ENCODE results near the gene NRTN. TPM values are rescaled to one million over a fixed set of nuclear protein-coding genes. Genes with fewer than 3 reads are reported as not detected.

Gene NRTN
- total and polyA plus RNA-seq, 4 experiments from 2014 or later: 0.34 to 0.91 (median 0.51) TPM

DNA sequence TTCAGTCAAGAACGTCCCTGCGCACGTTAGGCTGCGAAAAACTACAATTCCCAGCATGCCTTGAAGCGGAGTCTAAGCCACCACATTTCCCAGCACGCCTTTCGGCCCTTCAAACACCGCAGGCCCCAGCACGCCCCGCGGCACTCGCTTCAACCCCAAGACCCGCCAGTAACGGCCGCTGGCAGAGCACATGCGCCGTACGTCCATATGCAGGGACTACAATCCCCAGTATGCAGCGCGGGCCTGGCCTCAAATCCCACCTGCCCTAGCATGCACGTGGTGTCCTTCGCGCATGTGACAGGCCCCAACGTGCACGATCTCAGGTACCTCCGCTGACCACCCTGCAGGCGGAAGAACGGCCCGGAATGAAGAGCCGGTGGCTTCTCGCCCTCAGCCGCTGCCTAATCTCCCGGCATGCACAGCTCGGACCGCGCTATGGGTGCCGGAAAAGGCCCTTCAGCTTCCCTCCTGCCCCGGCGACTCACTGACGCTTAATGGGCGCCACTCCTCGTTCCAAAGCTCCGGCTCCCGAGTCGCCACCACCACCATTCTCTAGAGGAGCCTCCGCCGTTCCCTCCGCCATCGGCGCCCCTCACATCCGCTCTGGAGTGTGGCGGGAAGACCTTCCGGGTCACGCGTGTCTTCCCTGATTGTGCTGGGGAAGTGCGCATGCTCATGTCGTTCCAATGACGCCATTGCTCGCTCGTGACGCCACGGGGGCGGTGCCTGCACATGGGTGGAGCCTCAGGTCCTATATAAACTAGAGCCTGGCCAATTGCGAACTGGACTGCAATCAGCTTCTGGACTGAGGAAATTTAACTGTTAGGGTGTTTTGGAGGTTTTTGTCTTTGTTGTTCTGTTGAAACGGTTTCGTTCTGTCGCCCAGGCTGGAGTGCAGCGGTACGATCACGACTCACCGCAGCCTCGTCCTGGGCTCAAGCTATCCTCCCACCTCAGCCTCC lies 14.0 kb upstream of the NRTN start, which contains the start of gene DUS3L:
TSS of gene DUS3L (minus strand) at position 605 of the 962 bp plus-strand sequence. CDS start at position 583, 22 bp downstream.
- ChIA-PET POLR2A (ENCODE audit: partially characterized antibody) (interaction anchor here (0.6 to 3.5 kb wide), 14 partner anchors 9 to 232 kb away, joined by 3 to 31 read pairs (median 6); partner anchors contain the start of genes CATSPERD, LONP1, NDUFA11 and RANBP3), CTCF (ENCODE audit: partially characterized antibody) (interaction anchor here (2.0 to 6.2 kb wide), 2 partner anchors 13 to 70 kb away, joined by 9 to 43 read pairs; partner anchors contain the start of genes CATSPERD and NRTN)

GRCh38 chr19:5792224-5792623 lies 12.6 kb upstream of the NRTN start:
- Mint-ChIP-seq H3K4me1 (peaks cover 11 to 24% (median 12%) of the 10 kb centered on the region in 4 donors), H3K36me3 (peaks cover 13 to 23% of the 10 kb centered on the region in 2 donors), H3K27ac (peak overlapping the region in 1 of 7 donors; percentile 62), H3K27me3 (peaks cover 0 to 2% of the 10 kb centered on the region in 2 donors), H3K9me3 (peaks cover 0 to 4% (median 0%) of the 10 kb centered on the region in 8 donors), H3K4me3 (no peak overlapping the region)
- Histone ChIP-seq H3K27me3 (ENCODE audit: insufficient read depth, low read length) (no peaks in the 10 kb centered on the region), H3K27ac (ENCODE audit: low read depth, low read length) (no peak overlapping the region), H3K4me3 (ENCODE audit: low read length in 2 of 2) (no peak overlapping the region), H3K9me3 (ENCODE audit: control insufficient read depth in 1 of 2, low read length in 2 of 2) (no peaks in the 10 kb centered on the region), H3K4me1 (ENCODE audit: insufficient read depth, low read length) (peaks cover 14% of the 10 kb centered on the region), H3K36me3 (ENCODE audit: insufficient read depth, low read length) (peaks cover 27% of the 10 kb centered on the region)
- POLR2A ChIA-PET (ENCODE audit: partially characterized antibody): interaction anchor here (3.2 to 3.5 kb wide), 2 partner anchors 36 to 111 kb away, joined by 23 to 31 read pairs; partner anchors contain the start of genes NDUFA11 and VMAC
- CTCF ChIA-PET (ENCODE audit: partially characterized antibody): interaction anchor here (1.1 to 6.2 kb wide), 3 partner anchors 12 to 105 kb away, joined by 3 to 43 read pairs (median 3); partner anchors contain the start of gene NRTN
- intact Hi-C loops (cut with micrococcal nuclease): loop anchor here (10.0 kb wide), 1 partner anchor 573 kb away; the partner anchor contains the start of gene CLPP
- DNase-seq: no peak

More for the DNA sequence above, 14.0 kb upstream of the NRTN start, which contains the start of gene DUS3L:
- peaks cover 40% of the 10 kb centered on the region for H3K36me3 ChIP-seq (ENCODE audit: insufficient read depth, low read length)
- H3K27ac ChIP-seq (ENCODE audit: low read depth, low read length): peak within 1 kb of the TSS; percentile 97
- peaks cover 14% of the 10 kb centered on the region for H3K4me1 ChIP-seq (ENCODE audit: insufficient read depth, low read length)
- H3K36me3 Mint-ChIP-seq: peaks cover 18 to 33% of the 10 kb centered on the region in 2 donors
- H3K4me3 ChIP-seq (ENCODE audit: low read length in 2 of 2): peak within 1 kb of the TSS; percentile 62 to 93
- no peaks in the 10 kb centered on the region for H3K27me3 ChIP-seq (ENCODE audit: insufficient read depth, low read length)
- DNase-seq: peak; percentile 92 to 98 (median 97)
- peaks cover 11 to 24% (median 12%) of the 10 kb centered on the region in 4 donors for H3K4me1 Mint-ChIP-seq
- intact Hi-C loops (cut with micrococcal nuclease): loop anchor here (1.0 to 10.0 kb wide), 10 partner anchors 14 to 1000 kb away; partner anchors contain the start of genes CATSPERD, CLPP, FEM1A and LONP1
- peaks cover 0 to 2% of the 10 kb centered on the region in 2 donors for H3K27me3 Mint-ChIP-seq
- H3K9me3 Mint-ChIP-seq: peaks cover 0 to 4% (median 0%) of the 10 kb centered on the region in 8 donors
- peak within 1 kb of the TSS; percentile 96 to 100 (median 99) for H3K4me3 Mint-ChIP-seq
- no peaks in the 10 kb centered on the region for H3K9me3 ChIP-seq (ENCODE audit: control insufficient read depth in 1 of 2, low read length in 2 of 2)
- peak within 1 kb of the TSS; percentile 94 to 100 (median 100) for H3K27ac Mint-ChIP-seq

- intact Hi-C loops (cut with micrococcal nuclease): loop anchor here (10.0 kb wide), 1 partner anchor 572 kb away; the partner anchor contains the start of gene CLPP
- POLR2A ChIA-PET (ENCODE audit: partially characterized antibody): interaction anchor here (1.2 kb wide), 1 partner anchor 11 kb away, joined by 3 read pairs; no protein-coding TSS in a partner anchor
- Histone ChIP-seq H3K36me3 (ENCODE audit: insufficient read depth, low read length) (peaks cover 18% of the 10 kb centered on the region), H3K27ac (ENCODE audit: low read depth, low read length) (no peak overlapping the region), H3K9me3 (ENCODE audit: control insufficient read depth in 1 of 2, low read length in 2 of 2) (no peaks in the 10 kb centered on the region), H3K4me3 (ENCODE audit: low read length in 2 of 2) (no peak overlapping the region), H3K4me1 (ENCODE audit: insufficient read depth, low read length) (peaks cover 14% of the 10 kb centered on the region), H3K27me3 (ENCODE audit: insufficient read depth, low read length) (no peaks in the 10 kb centered on the region)
- Mint-ChIP-seq H3K27me3 (peaks cover 0 to 2% of the 10 kb centered on the region in 2 donors), H3K36me3 (peaks cover 9 to 20% of the 10 kb centered on the region in 2 donors), H3K27ac (no peak overlapping the region), H3K9me3 (peaks cover 0 to 4% (median 0%) of the 10 kb centered on the region in 8 donors), H3K4me1 (peaks cover 10 to 20% (median 12%) of the 10 kb centered on the region in 4 donors), H3K4me3 (peak overlapping the region in 1 of 8 donors; percentile 35)
- DNase-seq: no peak
- CTCF ChIA-PET (ENCODE audit: partially characterized antibody): interaction anchor here (0.6 to 6.2 kb wide), 5 partner anchors 11 to 229 kb away, joined by 3 to 43 read pairs (median 3); partner anchors contain the start of gene NRTN
These were observed 11.7 kb upstream of the NRTN start for GRCh38 chr19:5793188-5793587.

DNA sequence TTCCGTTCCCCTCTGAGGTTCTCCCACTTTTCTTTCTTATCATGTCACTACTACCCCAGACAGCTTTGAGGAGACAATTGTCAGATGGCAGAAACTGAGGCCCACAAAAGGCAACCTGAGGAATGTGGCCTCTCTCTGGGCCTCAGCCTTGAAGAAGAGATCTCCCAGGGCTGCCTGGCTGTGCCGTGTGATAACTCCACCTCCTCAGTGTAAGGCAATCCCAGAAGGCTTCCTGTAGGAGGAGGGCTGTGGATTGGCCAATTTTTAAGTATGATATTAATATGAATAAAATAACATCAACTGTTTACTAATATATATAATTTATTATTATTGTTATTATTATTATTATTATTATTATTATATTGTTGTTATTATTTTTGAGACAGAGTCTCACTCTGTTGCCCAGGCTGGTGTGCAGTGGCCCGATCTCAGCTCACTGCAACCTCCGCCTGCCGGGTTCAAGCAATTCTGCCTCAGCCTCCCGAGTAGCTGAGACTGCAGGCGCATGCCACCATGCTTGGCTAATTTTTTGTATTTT lies 9.4 kb upstream of the NRTN start:
- peaks cover 5 to 9% (median 7%) of the 10 kb centered on the region in 4 donors for H3K4me1 Mint-ChIP-seq
- H3K27me3 Mint-ChIP-seq: peaks cover 6 to 7% of the 10 kb centered on the region in 2 donors
- Histone ChIP-seq H3K4me3 (ENCODE audit: low read length in 2 of 2) (no peak overlapping the region), H3K9me3 (ENCODE audit: control insufficient read depth in 1 of 2, low read length in 2 of 2) (no peaks in the 10 kb centered on the region), H3K4me1 (ENCODE audit: insufficient read depth, low read length) (peaks cover 5% of the 10 kb centered on the region), H3K27ac (ENCODE audit: low read depth, low read length) (no peak overlapping the region), H3K36me3 (ENCODE audit: insufficient read depth, low read length) (no peaks in the 10 kb centered on the region), H3K27me3 (ENCODE audit: insufficient read depth, low read length) (no peaks in the 10 kb centered on the region)
- H3K27ac Mint-ChIP-seq: no peak overlapping the region
- POLR2A ChIA-PET (ENCODE audit: partially characterized antibody): interaction anchor here (0.9 kb wide), 1 partner anchor 33 kb away, joined by 3 read pairs; no protein-coding TSS in a partner anchor
- intact Hi-C loops (cut with micrococcal nuclease): loop anchor here (10.0 kb wide), 1 partner anchor 569 kb away; the partner anchor contains the start of gene CLPP
- no peak for DNase-seq
- no peak overlapping the region for H3K4me3 Mint-ChIP-seq
- H3K36me3 Mint-ChIP-seq: peaks cover 1 to 7% of the 10 kb centered on the region in 2 donors
- peaks cover 0 to 4% (median 0%) of the 10 kb centered on the region in 8 donors for H3K9me3 Mint-ChIP-seq
- CTCF ChIA-PET (ENCODE audit: partially characterized antibody): interaction anchor here (1.6 to 6.2 kb wide), 2 partner anchors 8 to 227 kb away, joined by 9 to 43 read pairs; partner anchors contain the start of gene NRTN

DNA sequence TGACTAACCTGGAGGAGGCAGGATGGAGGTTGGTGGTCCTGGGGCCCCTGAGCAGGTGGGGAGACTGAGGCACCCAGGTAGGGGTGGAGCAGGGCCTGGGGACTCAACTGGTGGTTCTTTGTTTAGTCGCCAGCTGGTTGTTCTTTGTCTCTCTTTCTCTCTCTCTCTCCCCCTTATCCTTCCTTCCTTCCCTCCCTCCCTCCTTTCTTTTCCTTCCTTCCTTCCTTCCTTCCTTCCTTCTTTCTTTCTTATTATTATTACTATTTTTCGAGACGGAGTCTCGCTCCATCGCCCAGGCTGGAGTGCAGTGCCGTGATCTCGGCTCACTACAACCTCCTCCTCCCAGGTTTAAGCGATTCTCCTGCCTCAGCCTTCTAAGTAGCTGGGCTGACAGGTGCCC lies 6.6 kb upstream of the NRTN start:
- no peak for DNase-seq
- peaks cover 10 to 14% of the 10 kb centered on the region in 2 donors for H3K27me3 Mint-ChIP-seq
- POLR2A ChIA-PET (ENCODE audit: partially characterized antibody): no interaction called here
- Histone ChIP-seq H3K4me1 (ENCODE audit: insufficient read depth, low read length) (peaks cover 6% of the 10 kb centered on the region), H3K36me3 (ENCODE audit: insufficient read depth, low read length) (no peaks in the 10 kb centered on the region), H3K27me3 (ENCODE audit: insufficient read depth, low read length) (no peaks in the 10 kb centered on the region), H3K9me3 (ENCODE audit: control insufficient read depth in 1 of 2, low read length in 2 of 2) (no peaks in the 10 kb centered on the region), H3K4me3 (ENCODE audit: low read length in 2 of 2) (no peak overlapping the region), H3K27ac (ENCODE audit: low read depth, low read length) (no peak overlapping the region)
- H3K27ac Mint-ChIP-seq: no peak overlapping the region
- H3K9me3 Mint-ChIP-seq: no peaks in the 10 kb centered on the region
- CTCF ChIA-PET (ENCODE audit: partially characterized antibody): no interaction called here
- H3K36me3 Mint-ChIP-seq: no peaks in the 10 kb centered on the region
- intact Hi-C loops (cut with micrococcal nuclease): loop anchor here (10.0 kb wide), 1 partner anchor 567 kb away; the partner anchor contains the start of gene CLPP
- peaks cover 5 to 11% (median 5%) of the 10 kb centered on the region in 4 donors for H3K4me1 Mint-ChIP-seq
- H3K4me3 Mint-ChIP-seq: no peak overlapping the region

GRCh38 chr19:5799247-5800241 lies 5.3 kb upstream of the NRTN start:
- H3K27me3 Mint-ChIP-seq: peaks cover 10 to 14% of the 10 kb centered on the region in 2 donors
- H3K4me3 ChIP-seq (ENCODE audit: low read length in 2 of 2): no peak overlapping the region
- CTCF ChIA-PET (ENCODE audit: partially characterized antibody): no interaction called here
- no peak overlapping the region for H3K27ac ChIP-seq (ENCODE audit: low read depth, low read length)
- no peaks in the 10 kb centered on the region for H3K27me3 ChIP-seq (ENCODE audit: insufficient read depth, low read length)
- H3K36me3 Mint-ChIP-seq: no peaks in the 10 kb centered on the region
- no peaks in the 10 kb centered on the region for H3K9me3 ChIP-seq (ENCODE audit: control insufficient read depth in 1 of 2, low read length in 2 of 2)
- H3K9me3 Mint-ChIP-seq: no peaks in the 10 kb centered on the region
- H3K4me1 Mint-ChIP-seq: peaks cover 6 to 21% (median 13%) of the 10 kb centered on the region in 4 donors
- peaks cover 19% of the 10 kb centered on the region for H3K4me1 ChIP-seq (ENCODE audit: insufficient read depth, low read length)
- DNase-seq: no peak
- POLR2A ChIA-PET (ENCODE audit: partially characterized antibody): interaction anchor here (1.0 kb wide), 1 partner anchor 10 kb away, joined by 4 read pairs; no protein-coding TSS in a partner anchor
- H3K4me3 Mint-ChIP-seq: no peak overlapping the region
- no peaks in the 10 kb centered on the region for H3K36me3 ChIP-seq (ENCODE audit: insufficient read depth, low read length)
- intact Hi-C loops (cut with micrococcal nuclease): loop anchor here (10.0 kb wide), 1 partner anchor 565 kb away; the partner anchor contains the start of gene CLPP
- no peak overlapping the region for H3K27ac Mint-ChIP-seq
